ENCODE measurements around the gene MMS19.

The MMS19 gene

DNA sequence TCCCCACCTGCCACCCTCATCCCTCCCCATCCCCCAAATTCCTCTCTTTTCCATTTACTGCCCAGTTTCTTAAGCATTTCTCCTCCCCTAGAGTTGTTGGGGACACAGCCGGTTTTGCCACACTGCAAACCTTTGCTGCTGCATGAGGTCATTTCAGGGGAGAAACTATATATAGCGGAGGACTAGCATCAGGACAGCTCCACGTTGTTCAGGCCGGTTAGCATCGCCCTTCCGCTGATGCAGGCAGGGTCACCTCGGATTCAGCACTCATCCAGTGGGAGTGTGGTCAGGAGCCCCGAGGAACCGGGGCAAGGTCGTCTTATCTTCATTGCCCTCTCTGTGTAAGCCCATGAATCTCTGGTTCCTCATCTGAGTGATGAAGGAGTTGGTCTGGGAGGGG is 16.1 kb upstream of the MMS19 start:
- Histone ChIP-seq H3K36me3 (ENCODE audit: control insufficient read depth, insufficient read depth, low read length) (no peaks in the 10 kb centered on the region), H3K27ac (ENCODE audit: low read depth, low read length, severe bottlenecking) (no peak overlapping the region), H3K9me3 (ENCODE audit: control insufficient read depth, low read length) (no peaks in the 10 kb centered on the region), H3K4me3 (ENCODE audit: extremely low read depth, insufficient read depth, low read length, poor library complexity, severe bottlenecking) (no peak overlapping the region), H3K4me1 (ENCODE audit: control insufficient read depth, insufficient read depth, low read length, poor library complexity, severe bottlenecking) (peaks cover 13% of the 10 kb centered on the region)
- WGBS, 2 experiments (ENCODE audit: insufficient coverage in 2 of 2) = 90 to 92% methylated on average over 10 of the region's 10 CpGs

GRCh38 chr10:97512993-97513392 is 14.8 kb upstream of the MMS19 start:
- H3K4me3 ChIP-seq (ENCODE audit: extremely low read depth, insufficient read depth, low read length, poor library complexity, severe bottlenecking) = no peak overlapping the region
- 100% methylated on average over 1 of the region's 1 CpG; no CpG with 5 or more reads in 1 of the 2 experiments for WGBS, 2 experiments (ENCODE audit: insufficient coverage in 2 of 2)
- H3K36me3 ChIP-seq (ENCODE audit: control insufficient read depth, insufficient read depth, low read length) = no peaks in the 10 kb centered on the region
- peaks cover 6% of the 10 kb centered on the region for H3K4me1 ChIP-seq (ENCODE audit: control insufficient read depth, insufficient read depth, low read length, poor library complexity, severe bottlenecking)
- no peaks in the 10 kb centered on the region for H3K9me3 ChIP-seq (ENCODE audit: control insufficient read depth, low read length)
- H3K27ac ChIP-seq (ENCODE audit: low read depth, low read length, severe bottlenecking) = no peak overlapping the region

DNA sequence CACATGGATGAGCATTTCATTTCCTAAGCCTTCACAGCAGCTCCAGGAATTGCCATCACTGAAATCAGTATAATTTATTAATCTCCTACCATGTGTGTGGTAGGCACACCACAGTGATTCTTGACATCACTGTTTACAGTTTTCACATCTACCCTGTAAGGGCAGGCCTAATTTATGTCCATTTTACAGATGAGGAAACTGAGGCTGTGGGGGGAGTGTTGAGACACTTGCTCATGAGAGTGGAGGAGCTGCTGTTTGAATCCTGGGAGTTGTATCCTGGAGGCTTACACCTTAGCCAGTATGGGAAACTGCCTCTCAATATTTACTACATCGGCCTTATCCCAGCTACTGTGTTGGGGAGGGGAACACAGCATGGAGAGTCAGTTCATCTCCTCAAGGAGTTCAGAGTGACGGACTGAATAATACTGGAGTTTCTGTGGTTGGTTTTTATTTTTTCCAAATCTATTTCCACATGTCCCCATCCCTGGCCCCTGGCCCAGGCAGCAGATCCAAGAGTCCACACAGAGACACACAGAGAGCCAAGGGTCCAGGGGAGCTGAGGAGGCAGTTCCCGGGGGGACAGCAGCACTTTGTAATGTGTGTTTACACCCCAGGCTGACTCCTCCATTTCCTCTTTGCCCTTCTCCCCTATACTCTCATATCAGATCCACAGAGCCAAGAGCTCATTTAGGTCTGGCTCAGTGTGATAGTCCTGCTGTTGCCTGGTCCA is 13.7 kb upstream of the MMS19 start:
- WGBS, 2 experiments (ENCODE audit: insufficient coverage in 2 of 2) = 100% methylated on average over 1 of the region's 3 CpGs
- peaks cover 8% of the 10 kb centered on the region for H3K4me1 ChIP-seq (ENCODE audit: control insufficient read depth, insufficient read depth, low read length, poor library complexity, severe bottlenecking)
- no peaks in the 10 kb centered on the region for H3K9me3 ChIP-seq (ENCODE audit: control insufficient read depth, low read length)
- H3K4me3 ChIP-seq (ENCODE audit: extremely low read depth, insufficient read depth, low read length, poor library complexity, severe bottlenecking) = no peak overlapping the region
- no peaks in the 10 kb centered on the region for H3K36me3 ChIP-seq (ENCODE audit: control insufficient read depth, insufficient read depth, low read length)
- H3K27ac ChIP-seq (ENCODE audit: low read depth, low read length, severe bottlenecking) = no peak overlapping the region

GRCh38 chr10:97510686-97511085 is 12.5 kb upstream of the MMS19 start:
- Histone ChIP-seq H3K4me1 (ENCODE audit: control insufficient read depth, insufficient read depth, low read length, poor library complexity, severe bottlenecking) (peaks cover 8% of the 10 kb centered on the region), H3K4me3 (ENCODE audit: extremely low read depth, insufficient read depth, low read length, poor library complexity, severe bottlenecking) (no peak overlapping the region), H3K9me3 (ENCODE audit: control insufficient read depth, low read length) (no peaks in the 10 kb centered on the region), H3K36me3 (ENCODE audit: control insufficient read depth, insufficient read depth, low read length) (no peaks in the 10 kb centered on the region), H3K27ac (ENCODE audit: low read depth, low read length, severe bottlenecking) (no peak overlapping the region)
- WGBS, 2 experiments (ENCODE audit: insufficient coverage in 2 of 2) = 96 to 100% methylated on average over 3 to 4 of the region's 4 CpGs

- Histone ChIP-seq H3K9me3 (ENCODE audit: control insufficient read depth, low read length) (no peaks in the 10 kb centered on the region), H3K4me1 (ENCODE audit: control insufficient read depth, insufficient read depth, low read length, poor library complexity, severe bottlenecking) (peaks cover 8% of the 10 kb centered on the region), H3K4me3 (ENCODE audit: extremely low read depth, insufficient read depth, low read length, poor library complexity, severe bottlenecking) (no peak overlapping the region), H3K36me3 (ENCODE audit: control insufficient read depth, insufficient read depth, low read length) (peaks cover under 1% of the 10 kb centered on the region), H3K27ac (ENCODE audit: low read depth, low read length, severe bottlenecking) (no peak overlapping the region)
- WGBS, 2 experiments (ENCODE audit: insufficient coverage in 2 of 2) = 95 to 97% methylated on average over 7 of the region's 8 CpGs
These were observed 11.0 kb upstream of the MMS19 start for GRCh38 chr10:97509120-97509680.

- H3K36me3 ChIP-seq (ENCODE audit: control insufficient read depth, insufficient read depth, low read length) = peaks cover 8% of the 10 kb centered on the region
- H3K4me3 ChIP-seq (ENCODE audit: extremely low read depth, insufficient read depth, low read length, poor library complexity, severe bottlenecking) = no peak overlapping the region
- peaks cover 8% of the 10 kb centered on the region for H3K4me1 ChIP-seq (ENCODE audit: control insufficient read depth, insufficient read depth, low read length, poor library complexity, severe bottlenecking)
- no peaks in the 10 kb centered on the region for H3K9me3 ChIP-seq (ENCODE audit: control insufficient read depth, low read length)
- WGBS, 2 experiments (ENCODE audit: insufficient coverage in 2 of 2) = no CpG with 5 or more reads among the region's 1 CpG
- no peak overlapping the region for H3K27ac ChIP-seq (ENCODE audit: low read depth, low read length, severe bottlenecking)
These were observed 10.1 kb upstream of the MMS19 start for GRCh38 chr10:97508342-97508741.

- 82 to 83% methylated on average over 2 to 3 of the region's 3 CpGs for WGBS, 2 experiments (ENCODE audit: insufficient coverage in 2 of 2)
- H3K27ac ChIP-seq (ENCODE audit: low read depth, low read length, severe bottlenecking) = no peak overlapping the region
- peaks cover 10% of the 10 kb centered on the region for H3K36me3 ChIP-seq (ENCODE audit: control insufficient read depth, insufficient read depth, low read length)
- no peaks in the 10 kb centered on the region for H3K9me3 ChIP-seq (ENCODE audit: control insufficient read depth, low read length)
- peaks cover 8% of the 10 kb centered on the region for H3K4me1 ChIP-seq (ENCODE audit: control insufficient read depth, insufficient read depth, low read length, poor library complexity, severe bottlenecking)
- H3K4me3 ChIP-seq (ENCODE audit: extremely low read depth, insufficient read depth, low read length, poor library complexity, severe bottlenecking) = no peak overlapping the region
These were observed 8.2 kb upstream of the MMS19 start for GRCh38 chr10:97506199-97506991.

DNA sequence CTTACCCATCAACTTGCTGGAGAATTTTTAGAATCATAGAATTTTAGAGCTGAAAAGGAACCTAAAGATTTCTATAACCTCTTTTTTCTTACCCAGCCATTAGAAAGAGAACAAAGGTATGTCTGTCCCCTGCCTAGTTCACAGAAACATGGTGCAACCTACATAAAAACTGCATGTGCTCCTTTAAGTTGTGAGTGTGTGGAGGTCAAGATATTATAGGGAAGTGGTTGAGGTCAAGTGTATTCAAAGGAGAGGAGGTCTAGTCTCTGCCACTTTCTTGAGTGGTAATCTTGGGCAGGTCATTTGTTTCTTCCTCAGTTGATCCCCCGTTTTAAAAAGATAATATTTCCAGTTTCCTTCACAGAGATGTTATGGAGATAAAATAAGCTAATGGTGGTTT is 6.9 kb upstream of the MMS19 start:
- Histone ChIP-seq H3K27ac (ENCODE audit: low read depth, low read length, severe bottlenecking) (no peak overlapping the region), H3K9me3 (ENCODE audit: control insufficient read depth, low read length) (no peaks in the 10 kb centered on the region), H3K4me3 (ENCODE audit: extremely low read depth, insufficient read depth, low read length, poor library complexity, severe bottlenecking) (no peak overlapping the region), H3K36me3 (ENCODE audit: control insufficient read depth, insufficient read depth, low read length) (peaks cover 10% of the 10 kb centered on the region), H3K4me1 (ENCODE audit: control insufficient read depth, insufficient read depth, low read length, poor library complexity, severe bottlenecking) (peaks cover 9% of the 10 kb centered on the region)
- WGBS, 2 experiments (ENCODE audit: insufficient coverage in 2 of 2) = no CpG with 5 or more reads among the region's 1 CpG

DNA sequence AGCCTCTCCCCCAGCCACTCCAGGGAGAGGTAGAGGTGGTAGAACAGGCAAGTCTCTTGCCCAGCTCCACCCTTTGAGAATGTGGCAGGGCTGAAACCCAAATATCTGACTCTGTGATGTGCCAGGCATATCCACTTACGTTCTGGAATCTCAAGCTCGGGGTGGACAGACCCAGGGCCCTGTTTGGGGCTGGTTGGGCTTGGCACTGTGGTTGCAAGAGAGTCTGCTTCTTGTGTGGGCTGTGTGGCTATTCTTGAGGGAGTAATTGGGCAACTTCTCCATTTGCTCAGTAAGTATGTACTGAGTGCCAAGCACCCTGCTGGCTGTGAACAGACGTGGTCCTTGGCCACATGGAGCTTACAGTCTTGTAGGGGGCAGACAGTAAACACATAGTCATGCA is 5.2 kb upstream of the MMS19 start:
- WGBS, 2 experiments (ENCODE audit: insufficient coverage in 2 of 2) = 100% methylated on average over 2 of the region's 3 CpGs
- H3K4me1 ChIP-seq (ENCODE audit: control insufficient read depth, insufficient read depth, low read length, poor library complexity, severe bottlenecking) = peaks cover 9% of the 10 kb centered on the region
- H3K4me3 ChIP-seq (ENCODE audit: extremely low read depth, insufficient read depth, low read length, poor library complexity, severe bottlenecking) = no peak overlapping the region
- no peak overlapping the region for H3K27ac ChIP-seq (ENCODE audit: low read depth, low read length, severe bottlenecking)
- H3K36me3 ChIP-seq (ENCODE audit: control insufficient read depth, insufficient read depth, low read length) = peaks cover 10% of the 10 kb centered on the region
- H3K9me3 ChIP-seq (ENCODE audit: control insufficient read depth, low read length) = no peaks in the 10 kb centered on the region

DNA sequence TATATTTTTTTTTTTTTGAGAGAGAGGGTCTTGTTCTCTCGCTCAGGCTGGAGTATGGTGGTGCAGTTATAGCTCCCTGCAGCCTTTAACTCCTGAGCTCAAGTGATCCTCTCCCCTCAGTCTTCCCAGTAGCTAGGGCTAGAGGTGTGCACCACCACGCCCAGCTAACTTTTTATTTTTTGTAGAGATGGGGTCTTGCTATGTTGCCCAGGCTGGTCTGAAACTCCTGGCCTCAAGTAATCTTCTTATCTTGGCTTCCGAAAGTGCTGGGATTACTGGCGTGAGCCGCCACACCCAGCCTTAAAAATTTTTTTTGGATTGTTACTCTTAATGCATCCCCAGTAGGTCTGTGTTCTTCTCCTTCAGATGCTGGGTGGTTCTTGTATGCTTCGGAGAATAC is 4.7 kb upstream of the MMS19 start:
- Histone ChIP-seq H3K9me3 (ENCODE audit: control insufficient read depth, low read length) (no peaks in the 10 kb centered on the region), H3K27ac (ENCODE audit: low read depth, low read length, severe bottlenecking) (no peak overlapping the region), H3K36me3 (ENCODE audit: control insufficient read depth, insufficient read depth, low read length) (peaks cover 10% of the 10 kb centered on the region), H3K4me1 (ENCODE audit: control insufficient read depth, insufficient read depth, low read length, poor library complexity, severe bottlenecking) (peaks cover 7% of the 10 kb centered on the region), H3K4me3 (ENCODE audit: extremely low read depth, insufficient read depth, low read length, poor library complexity, severe bottlenecking) (no peak overlapping the region)
- WGBS, 2 experiments (ENCODE audit: insufficient coverage in 2 of 2) = 100% methylated on average over 1 of the region's 6 CpGs; no CpG with 5 or more reads in 1 of the 2 experiments

DNA sequence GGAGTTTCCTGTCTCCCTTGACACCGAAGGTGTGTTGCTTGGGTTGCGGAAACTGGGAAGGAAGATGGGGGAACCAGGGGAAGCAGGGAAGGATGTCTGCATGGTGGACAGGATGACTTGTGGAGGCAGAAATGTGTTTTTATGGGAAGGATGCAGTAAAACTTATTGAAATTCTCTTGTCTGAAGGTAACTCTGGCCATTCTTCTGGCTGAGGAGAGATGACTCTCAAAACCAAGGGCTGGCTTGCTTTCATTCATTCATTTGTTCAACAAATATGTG is 2.0 kb upstream of the MMS19 start:
- no peaks in the 10 kb centered on the region for H3K9me3 ChIP-seq (ENCODE audit: control insufficient read depth, low read length)
- H3K36me3 ChIP-seq (ENCODE audit: control insufficient read depth, insufficient read depth, low read length) = peaks cover 10% of the 10 kb centered on the region
- H3K4me3 ChIP-seq (ENCODE audit: extremely low read depth, insufficient read depth, low read length, poor library complexity, severe bottlenecking) = peak overlapping the region; percentile 94
- 66 to 92% methylated on average over 2 of the region's 2 CpGs for WGBS, 2 experiments (ENCODE audit: insufficient coverage in 2 of 2)
- peaks cover 14% of the 10 kb centered on the region for H3K4me1 ChIP-seq (ENCODE audit: control insufficient read depth, insufficient read depth, low read length, poor library complexity, severe bottlenecking)
- H3K27ac ChIP-seq (ENCODE audit: low read depth, low read length, severe bottlenecking) = no peak overlapping the region
